GM23248 (cell line): ENCODE data around the gene FGFR4.

Experiments
- EZH2 ChIP-seq: fragments of 200-600 bp; sonication (generic); IDR thresholded peaks from 2 replicates; pipeline ENCODE4 v1.6.1; 2018; ENCODE audit warnings: antibody characterized with exemption, mild to moderate bottlenecking; ENCODE audit not compliant: insufficient read depth, poor library complexity, severe bottlenecking
- EZH2phosphoT487 ChIP-seq: fragments of 200-600 bp; sonication (generic); IDR thresholded peaks from 2 replicates; pipeline ENCODE4 v1.6.1; 2018; ENCODE audit warnings: antibody characterized with exemption, moderate library complexity, mild to moderate bottlenecking, low read depth; ENCODE audit not compliant: insufficient read depth

GRCh38 chr5:177065491-177065890, 21.2 kb upstream of the FGFR4 start:
- TF ChIP-seq EZH2 (no peak), EZH2phosphoT487 (no peak)
